Activated CD4-positive, alpha-beta memory T cell treated with anti-CD3 and anti-CD28 coated beads, Interleukin-2, amount 10 ng/mL, durations not matched to agents 7 days and 5 days (primary cell): ENCODE measurements around the gene SCML1. TPM values are rescaled to one million over a fixed set of nuclear protein-coding genes. Genes with fewer than 3 reads are reported as not detected.

Source experiments
- CTCF ChIA-PET: fragments of 350-600 bp; sonication (Branson Sonifier 250); formaldehyde crosslinking; loops from one replicate; lab custom pipeline; 2021; ENCODE audit warnings: antibody characterized with exemption, inconsistent platforms; lab: Charles Lee
- POLR2A ChIA-PET: fragments of 350-600 bp; sonication (Branson Sonifier 250); formaldehyde crosslinking; loops from one replicate; lab custom pipeline; 2021; ENCODE audit warnings: antibody characterized with exemption; lab: Charles Lee
- DNase-seq: peaks from one replicate; pipeline ENCODE4 v3.0.0-alpha.2; 2020
- H3K27ac Mint-ChIP-seq: one replicate; pipeline ENCODE4 v1.8.0; 2021; ENCODE audit warnings: mild to moderate bottlenecking, mixed read lengths
- H3K27me3 Mint-ChIP-seq: one replicate; pipeline ENCODE4 v1.8.0; 2021; ENCODE audit warnings: mixed read lengths
- H3K36me3 Mint-ChIP-seq: one replicate; pipeline ENCODE4 v1.8.0; 2021; ENCODE audit warnings: low read depth, mixed read lengths
- H3K4me1 Mint-ChIP-seq: one replicate; pipeline ENCODE4 v1.8.0; 2021; ENCODE audit warnings: mixed read lengths
- H3K4me3 Mint-ChIP-seq: one replicate; pipeline ENCODE4 v1.8.0; 2021; ENCODE audit warnings: mild to moderate bottlenecking, mixed read lengths
- H3K9me3 Mint-ChIP-seq: one replicate; pipeline ENCODE4 v1.8.0; 2021; ENCODE audit warnings: mixed read lengths
- total RNA-seq, 2 experiments: library from RNA; stranded (reverse); gene quantifications; one replicate each; pipeline ENCODE4 v1.2.3, GENCODE V29; 2021

The SCML1 gene
- total RNA-seq, 2 experiments from 2014 or later, result 0.50 TPM

- POLR2A ChIA-PET, result no interaction called here
- Mint-ChIP-seq H3K4me1 (no peaks in the 10 kb centered on the region), H3K27me3 (no peaks in the 10 kb centered on the region), H3K9me3 (no peaks in the 10 kb centered on the region), H3K27ac (no peak overlapping the region), H3K36me3 (no peaks in the 10 kb centered on the region), H3K4me3 (no peak overlapping the region)
- CTCF ChIA-PET, result no interaction called here
- no peak for DNase-seq
These were observed 17.6 kb upstream of the SCML1 start for GRCh38 chrX:17719711-17720110.

- Mint-ChIP-seq H3K36me3 (no peaks in the 10 kb centered on the region), H3K27ac (no peak overlapping the region), H3K4me3 (no peak overlapping the region), H3K27me3 (no peaks in the 10 kb centered on the region), H3K9me3 (no peaks in the 10 kb centered on the region), H3K4me1 (no peaks in the 10 kb centered on the region)
- CTCF ChIA-PET, result no interaction called here
- DNase-seq, result no peak
- POLR2A ChIA-PET, result no interaction called here
These were observed 15.6 kb upstream of the SCML1 start for GRCh38 chrX:17721715-17722114.

- DNase-seq, result no peak
- no peaks in the 10 kb centered on the region for H3K27me3 Mint-ChIP-seq
- ChIA-PET CTCF (no interaction called here), POLR2A (no interaction called here)
- no peaks in the 10 kb centered on the region for H3K4me1 Mint-ChIP-seq
- H3K9me3 Mint-ChIP-seq, result no peaks in the 10 kb centered on the region
- no peaks in the 10 kb centered on the region for H3K36me3 Mint-ChIP-seq
- no peak overlapping the region for H3K4me3 Mint-ChIP-seq
- H3K27ac Mint-ChIP-seq, result no peak overlapping the region
These were observed 12.1 kb upstream of the SCML1 start for GRCh38 chrX:17725181-17725580.

- Mint-ChIP-seq H3K27ac (no peak overlapping the region), H3K9me3 (no peaks in the 10 kb centered on the region), H3K4me1 (peaks cover 2% of the 10 kb centered on the region), H3K36me3 (no peaks in the 10 kb centered on the region), H3K27me3 (peaks cover 7% of the 10 kb centered on the region), H3K4me3 (no peak overlapping the region)
- CTCF ChIA-PET, result no interaction called here
- POLR2A ChIA-PET, result no interaction called here
- no peak for DNase-seq
These were observed 5.0 kb upstream of the SCML1 start for GRCh38 chrX:17732138-17732783.

GRCh38 chrX:17735406-17735805 is 1.9 kb upstream of the SCML1 start:
- Mint-ChIP-seq H3K36me3 (peaks cover 3% of the 10 kb centered on the region), H3K27ac (no peak overlapping the region), H3K4me1 (peaks cover 23% of the 10 kb centered on the region), H3K9me3 (no peaks in the 10 kb centered on the region), H3K27me3 (peaks cover 30% of the 10 kb centered on the region), H3K4me3 (no peak overlapping the region)
- DNase-seq, result no peak
- ChIA-PET CTCF (no interaction called here), POLR2A (no interaction called here)

GRCh38 chrX:17736478-17736855 is 826 bp upstream of the SCML1 start:
- H3K27ac Mint-ChIP-seq, result no peak overlapping the region
- ChIA-PET POLR2A (no interaction called here), CTCF (no interaction called here)
- H3K27me3 Mint-ChIP-seq, result peaks cover 38% of the 10 kb centered on the region
- DNase-seq, result no peak
- H3K4me1 Mint-ChIP-seq, result peaks cover 23% of the 10 kb centered on the region
- H3K9me3 Mint-ChIP-seq, result no peaks in the 10 kb centered on the region
- peaks cover 3% of the 10 kb centered on the region for H3K36me3 Mint-ChIP-seq
- H3K4me3 Mint-ChIP-seq, result peak overlapping the region; percentile 61

GRCh38 chrX:17737710-17737985 is 355 bp downstream of the SCML1 start:
- Mint-ChIP-seq H3K36me3 (peaks cover 3% of the 10 kb centered on the region), H3K9me3 (no peaks in the 10 kb centered on the region), H3K4me3 (peak overlapping the region; percentile 61), H3K27me3 (peaks cover 44% of the 10 kb centered on the region), H3K4me1 (peaks cover 23% of the 10 kb centered on the region), H3K27ac (no peak overlapping the region)
- CTCF ChIA-PET, result no interaction called here
- no peak for DNase-seq
- POLR2A ChIA-PET, result no interaction called here

- peaks cover 23% of the 10 kb centered on the region for H3K4me1 Mint-ChIP-seq
- DNase-seq, result peak; percentile 19
- POLR2A ChIA-PET, result no interaction called here
- peaks cover 3% of the 10 kb centered on the region for H3K36me3 Mint-ChIP-seq
- H3K27me3 Mint-ChIP-seq, result peaks cover 46% of the 10 kb centered on the region
- peak overlapping the region; percentile 61 for H3K4me3 Mint-ChIP-seq
- H3K9me3 Mint-ChIP-seq, result no peaks in the 10 kb centered on the region
- H3K27ac Mint-ChIP-seq, result peak overlapping the region; percentile 10
- CTCF ChIA-PET, result no interaction called here
These were observed 857 bp downstream of the SCML1 start for GRCh38 chrX:17737986-17738713.

GRCh38 chrX:17738737-17739535 is 1.6 kb downstream of the SCML1 start:
- POLR2A ChIA-PET, result no interaction called here
- no peak for DNase-seq
- H3K27me3 Mint-ChIP-seq, result peaks cover 46% of the 10 kb centered on the region
- H3K4me3 Mint-ChIP-seq, result peak overlapping the region; percentile 61
- no peaks in the 10 kb centered on the region for H3K9me3 Mint-ChIP-seq
- H3K27ac Mint-ChIP-seq, result no peak overlapping the region
- H3K36me3 Mint-ChIP-seq, result peaks cover 3% of the 10 kb centered on the region
- peaks cover 23% of the 10 kb centered on the region for H3K4me1 Mint-ChIP-seq
- CTCF ChIA-PET, result no interaction called here

- Mint-ChIP-seq H3K4me1 (peaks cover 23% of the 10 kb centered on the region), H3K4me3 (no peak overlapping the region), H3K36me3 (peaks cover 3% of the 10 kb centered on the region), H3K27ac (no peak overlapping the region), H3K27me3 (peaks cover 42% of the 10 kb centered on the region), H3K9me3 (no peaks in the 10 kb centered on the region)
- ChIA-PET POLR2A (no interaction called here), CTCF (no interaction called here)
- DNase-seq, result no peak
These were observed 3.1 kb downstream of the SCML1 start for GRCh38 chrX:17740137-17741122.

- H3K27me3 Mint-ChIP-seq, result peaks cover 43% of the 10 kb centered on the region
- peaks cover 23% of the 10 kb centered on the region for H3K4me1 Mint-ChIP-seq
- peaks cover 3% of the 10 kb centered on the region for H3K36me3 Mint-ChIP-seq
- POLR2A ChIA-PET, result no interaction called here
- CTCF ChIA-PET, result no interaction called here
- no peak for DNase-seq
- no peak overlapping the region for H3K4me3 Mint-ChIP-seq
- H3K9me3 Mint-ChIP-seq, result no peaks in the 10 kb centered on the region
- no peak overlapping the region for H3K27ac Mint-ChIP-seq
These were observed 3.8 kb downstream of the SCML1 start for GRCh38 chrX:17741123-17741511.

GRCh38 chrX:17743913-17744312 is 6.6 kb downstream of the SCML1 start:
- no peak overlapping the region for H3K27ac Mint-ChIP-seq
- H3K36me3 Mint-ChIP-seq, result peaks cover 2% of the 10 kb centered on the region
- no peak for DNase-seq
- no peaks in the 10 kb centered on the region for H3K9me3 Mint-ChIP-seq
- CTCF ChIA-PET, result no interaction called here
- H3K4me1 Mint-ChIP-seq, result peaks cover 6% of the 10 kb centered on the region
- POLR2A ChIA-PET, result no interaction called here
- H3K4me3 Mint-ChIP-seq, result no peak overlapping the region
- H3K27me3 Mint-ChIP-seq, result peaks cover 40% of the 10 kb centered on the region
